GM23338 (cell line): ENCODE measurements around the gene CLDN10. TPM values are rescaled to one million over a fixed set of nuclear protein-coding genes. Genes with fewer than 3 reads are reported as not detected.

Experiments
- ATAC-seq: fragments of 200-7000 bp; cut with Tn5 transposase; 3 replicates; pipeline ENCODE4 v1.9.1; 2020
- DNase-seq: peaks from one replicate; pipeline ENCODE4 v3.0.0-alpha.2; 2015; ENCODE audit warnings: low spot score
- H2AFZ ChIP-seq: fragments of 200-600 bp; sonication (generic); 2 replicates; pipeline ENCODE4 v1.8.0; 2016; ENCODE audit warnings: antibody characterized with exemption, mild to moderate bottlenecking, moderate library complexity
- H3F3A ChIP-seq: fragments of 200-600 bp; sonication (generic); replicated peaks from 2 replicates; pipeline ENCODE4 v1.8.0; 2017; ENCODE audit warnings: antibody characterized with exemption, mixed run types, low read depth
- H3K27ac ChIP-seq: fragments of 200-600 bp; sonication (generic); 2 replicates; pipeline ENCODE4 v1.6.1; 2016; ENCODE audit warnings: low read depth
- H3K27me3 ChIP-seq: fragments of 200-600 bp; sonication (generic); 2 replicates; pipeline ENCODE4 v1.8.0; 2016; ENCODE audit warnings: mild to moderate bottlenecking, mixed run types, moderate library complexity; ENCODE audit not compliant: insufficient read depth
- H3K36me3 ChIP-seq: fragments of 200-600 bp; sonication (generic); 2 replicates; pipeline ENCODE4 v1.8.0; 2016; ENCODE audit warnings: mild to moderate bottlenecking; ENCODE audit not compliant: insufficient read depth
- H3K4me1 ChIP-seq: fragments of 200-600 bp; sonication (generic); 2 replicates; pipeline ENCODE4 v1.8.0; 2016; ENCODE audit warnings: mild to moderate bottlenecking, moderate library complexity; ENCODE audit not compliant: insufficient read depth
- H3K4me2 ChIP-seq: fragments of 200-600 bp; sonication (generic); 2 replicates; pipeline ENCODE4 v1.7.1; 2017; ENCODE audit warnings: mixed run types
- H3K4me3 ChIP-seq: fragments of 200-600 bp; sonication (generic); 2 replicates; pipeline ENCODE4 v1.6.1; 2016; ENCODE audit warnings: mixed run types
- H3K79me2 ChIP-seq: fragments of 200-600 bp; sonication (generic); replicated peaks from 2 replicates; pipeline ENCODE4 v1.8.0; 2017; ENCODE audit warnings: mild to moderate bottlenecking; ENCODE audit not compliant: insufficient read depth
- H3K9me2 ChIP-seq: fragments of 200-600 bp; sonication (generic); 2 replicates; pipeline ENCODE4 v1.8.0; 2017; ENCODE audit not compliant: insufficient read depth
- H4K20me1 ChIP-seq: fragments of 200-600 bp; sonication (generic); replicated peaks from 2 replicates; pipeline ENCODE4 v1.8.0; 2017; ENCODE audit warnings: mild to moderate bottlenecking; ENCODE audit not compliant: insufficient read depth
- H3K27ac Mint-ChIP-seq: 2 replicates; pipeline ENCODE4 v1.8.0; 2020; ENCODE audit warnings: inconsistent platforms, mild to moderate bottlenecking, moderate library complexity, mixed read lengths
- H3K27me3 Mint-ChIP-seq: 3 replicates; pipeline ENCODE4 v1.8.0; 2022; ENCODE audit warnings: low read depth, mild to moderate bottlenecking, moderate library complexity, mixed read lengths, inconsistent platforms; ENCODE audit not compliant: insufficient read depth, poor library complexity
- H3K36me3 Mint-ChIP-seq: 3 replicates; pipeline ENCODE4 v1.8.0; 2021; ENCODE audit warnings: low read depth, mild to moderate bottlenecking, inconsistent platforms, moderate library complexity, mixed read lengths
- H3K4me1 Mint-ChIP-seq: 3 replicates; pipeline ENCODE4 v1.8.0; 2020; ENCODE audit warnings: mild to moderate bottlenecking, inconsistent platforms, mixed read lengths
- H3K4me3 Mint-ChIP-seq: 3 replicates; pipeline ENCODE4 v1.8.0; 2021; ENCODE audit warnings: moderate library complexity, mild to moderate bottlenecking, inconsistent platforms, mixed read lengths
- H3K9me3 Mint-ChIP-seq: 3 replicates; pipeline ENCODE4 v1.8.0; 2020; ENCODE audit warnings: moderate library complexity, mild to moderate bottlenecking, inconsistent platforms, mixed read lengths
- CREB1 ChIP-seq: fragments of 250-450 bp; sonication (Bioruptor Pico); IDR thresholded peaks from 2 replicates; pipeline ENCODE4 v1.5.0; 2020; ENCODE audit warnings: low read depth, mild to moderate bottlenecking, moderate library complexity
- ETS1 ChIP-seq: IDR thresholded peaks from 2 replicates; pipeline ENCODE4 v1.6.1; 2016; ENCODE audit warnings: antibody characterized with exemption
- EZH2 ChIP-seq: fragments of 200-600 bp; sonication (generic); IDR thresholded peaks from one replicate; pipeline ENCODE4 v1.8.0; 2017; ENCODE audit warnings: antibody characterized with exemption, mild to moderate bottlenecking, low read depth; ENCODE audit not compliant: unreplicated experiment
- EZH2phosphoT487 ChIP-seq: fragments of 200-600 bp; sonication (generic); IDR thresholded peaks from one replicate; pipeline ENCODE4 v1.8.1; 2018; ENCODE audit warnings: antibody characterized with exemption; ENCODE audit not compliant: unreplicated experiment
- JUNB ChIP-seq: IDR thresholded peaks from one replicate; pipeline ENCODE4 v1.6.1; 2016; ENCODE audit warnings: antibody characterized with exemption; ENCODE audit not compliant: unreplicated experiment
- NANOG ChIP-seq: IDR thresholded peaks from 2 replicates; pipeline ENCODE4 v1.6.1; 2016; ENCODE audit warnings: antibody characterized with exemption, borderline replicate concordance
- POLR2AphosphoS5 ChIP-seq: IDR thresholded peaks from 2 replicates; pipeline ENCODE4 v1.6.1; 2016; ENCODE audit warnings: antibody characterized with exemption, low read depth
- REST ChIP-seq: IDR thresholded peaks from one replicate; pipeline ENCODE4 v1.6.1; 2018; ENCODE audit warnings: antibody characterized with exemption; ENCODE audit not compliant: unreplicated experiment
- STAT1 ChIP-seq: IDR thresholded peaks from one replicate; pipeline ENCODE4 v1.6.1; 2016; ENCODE audit warnings: antibody characterized with exemption; ENCODE audit not compliant: unreplicated experiment
- ZNF114 ChIP-seq: fragments of 250-450 bp; sonication (Bioruptor Pico); IDR thresholded peaks from 2 replicates; pipeline ENCODE4 v1.5.0; 2020; ENCODE audit warnings: mild to moderate bottlenecking, moderate library complexity
- ZNF331 ChIP-seq: fragments of 250-450 bp; sonication (Bioruptor Pico); IDR thresholded peaks from 2 replicates; pipeline ENCODE4 v1.5.0; 2020; ENCODE audit warnings: low read depth, mild to moderate bottlenecking, moderate library complexity
- polyA plus RNA-seq: library from polyadenylated mRNA; unstranded; fragments of >200 nt; fragmentation: Nextera tagmentation; extraction: Ambion mirVana; gene quantifications from 2 replicates; pipeline ENCODE4 v1.2.1, GENCODE V29; 2016
- total RNA-seq: library from RNA; depleted of rRNA; stranded (reverse); fragments of >200 nt; shearing (Covaris generic); gene quantifications from 2 replicates; pipeline ENCODE4 v1.2.3, GENCODE V29; 2014
- TF ChIP-seq, protein P1 (sequence below), 2 experiments: fragments of 200-600 bp in 1 of 2; sonication (generic) in 1 of 2; conservative IDR thresholded peaks; 2 replicates each; pipeline versions ENCODE4 v1.5.1 to v1.6.1; 2016 to 2017; ENCODE audit warnings: antibody characterized with exemption in 2 of 2, low read depth in 2 of 2, mild to moderate bottlenecking in 2 of 2, moderate library complexity in 1 of 2
- TF ChIP-seq, protein P2 (sequence below): fragments of 250-450 bp; sonication (Bioruptor Pico); IDR thresholded peaks from 2 replicates; pipeline ENCODE4 v1.5.0; 2020; ENCODE audit warnings: mild to moderate bottlenecking, moderate library complexity

The CLDN10 gene
- total and polyA plus RNA-seq, 2 experiments from 2014 or later: 34.7 to 65.9 TPM

DNA sequence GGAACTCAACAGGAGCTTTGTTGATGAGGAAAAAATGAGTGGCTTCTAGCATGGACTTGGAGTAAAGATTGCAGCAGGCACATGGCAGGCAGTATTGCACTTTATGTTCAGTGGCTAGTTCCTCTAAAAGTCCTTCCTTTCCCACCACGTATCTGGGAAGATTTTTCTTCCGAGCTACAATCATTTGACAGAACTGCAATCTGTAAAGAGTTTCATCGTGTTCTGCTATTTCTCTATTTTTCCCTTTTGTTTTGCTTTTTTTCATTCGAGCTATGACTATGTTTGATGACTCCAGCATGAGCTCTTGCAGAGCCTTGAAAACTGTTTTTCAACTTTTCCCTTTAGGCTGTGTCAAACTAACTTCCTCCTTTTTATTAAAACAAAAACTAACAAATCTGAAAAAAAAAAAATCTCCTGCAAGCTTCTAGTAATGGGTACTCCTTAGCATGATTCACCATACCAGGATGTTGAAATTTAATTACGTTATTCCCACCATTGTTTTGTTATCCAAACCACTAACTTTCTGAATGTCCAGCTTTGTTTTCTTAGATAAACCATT is 12.3 kb downstream of the CLDN10 start:
- Histone ChIP-seq H3K4me1 (no peaks in the 10 kb centered on the region), H3K9me2 (no peaks in the 10 kb centered on the region), H2AFZ (no peak overlapping the region), H3K36me3 (no peaks in the 10 kb centered on the region), H3F3A (no peaks in the 10 kb centered on the region; the same call in 1 of the 2 replicates), H3K4me3 (no peak overlapping the region), H3K27me3 (no peaks in the 10 kb centered on the region), H3K4me2 (no peak overlapping the region), H3K27ac (no peak overlapping the region), H3K79me2 (no peaks in the 10 kb centered on the region), H4K20me1 (peaks cover 17% of the 10 kb centered on the region; the same call in 1 of the 2 replicates)
- Mint-ChIP-seq H3K36me3 (peaks cover 20% of the 10 kb centered on the region), H3K4me1 (no peaks in the 10 kb centered on the region), H3K27me3 (no peaks in the 10 kb centered on the region), H3K4me3 (no peak overlapping the region), H3K27ac (no peak overlapping the region), H3K9me3 (0 out of 3 replicates have a peak, but pooled peaks cover 2% of the 10 kb centered on the region)
- no peak for DNase-seq
- TF ChIP-seq, protein P1, sequence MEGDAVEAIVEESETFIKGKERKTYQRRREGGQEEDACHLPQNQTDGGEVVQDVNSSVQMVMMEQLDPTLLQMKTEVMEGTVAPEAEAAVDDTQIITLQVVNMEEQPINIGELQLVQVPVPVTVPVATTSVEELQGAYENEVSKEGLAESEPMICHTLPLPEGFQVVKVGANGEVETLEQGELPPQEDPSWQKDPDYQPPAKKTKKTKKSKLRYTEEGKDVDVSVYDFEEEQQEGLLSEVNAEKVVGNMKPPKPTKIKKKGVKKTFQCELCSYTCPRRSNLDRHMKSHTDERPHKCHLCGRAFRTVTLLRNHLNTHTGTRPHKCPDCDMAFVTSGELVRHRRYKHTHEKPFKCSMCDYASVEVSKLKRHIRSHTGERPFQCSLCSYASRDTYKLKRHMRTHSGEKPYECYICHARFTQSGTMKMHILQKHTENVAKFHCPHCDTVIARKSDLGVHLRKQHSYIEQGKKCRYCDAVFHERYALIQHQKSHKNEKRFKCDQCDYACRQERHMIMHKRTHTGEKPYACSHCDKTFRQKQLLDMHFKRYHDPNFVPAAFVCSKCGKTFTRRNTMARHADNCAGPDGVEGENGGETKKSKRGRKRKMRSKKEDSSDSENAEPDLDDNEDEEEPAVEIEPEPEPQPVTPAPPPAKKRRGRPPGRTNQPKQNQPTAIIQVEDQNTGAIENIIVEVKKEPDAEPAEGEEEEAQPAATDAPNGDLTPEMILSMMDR (conservative IDR thresholded peaks at IDR 0.05; ENCODE audit: low read depth in 2 of 2): no peak
- no peak for TF ChIP-seq REST
- TF ChIP-seq, protein P2, sequence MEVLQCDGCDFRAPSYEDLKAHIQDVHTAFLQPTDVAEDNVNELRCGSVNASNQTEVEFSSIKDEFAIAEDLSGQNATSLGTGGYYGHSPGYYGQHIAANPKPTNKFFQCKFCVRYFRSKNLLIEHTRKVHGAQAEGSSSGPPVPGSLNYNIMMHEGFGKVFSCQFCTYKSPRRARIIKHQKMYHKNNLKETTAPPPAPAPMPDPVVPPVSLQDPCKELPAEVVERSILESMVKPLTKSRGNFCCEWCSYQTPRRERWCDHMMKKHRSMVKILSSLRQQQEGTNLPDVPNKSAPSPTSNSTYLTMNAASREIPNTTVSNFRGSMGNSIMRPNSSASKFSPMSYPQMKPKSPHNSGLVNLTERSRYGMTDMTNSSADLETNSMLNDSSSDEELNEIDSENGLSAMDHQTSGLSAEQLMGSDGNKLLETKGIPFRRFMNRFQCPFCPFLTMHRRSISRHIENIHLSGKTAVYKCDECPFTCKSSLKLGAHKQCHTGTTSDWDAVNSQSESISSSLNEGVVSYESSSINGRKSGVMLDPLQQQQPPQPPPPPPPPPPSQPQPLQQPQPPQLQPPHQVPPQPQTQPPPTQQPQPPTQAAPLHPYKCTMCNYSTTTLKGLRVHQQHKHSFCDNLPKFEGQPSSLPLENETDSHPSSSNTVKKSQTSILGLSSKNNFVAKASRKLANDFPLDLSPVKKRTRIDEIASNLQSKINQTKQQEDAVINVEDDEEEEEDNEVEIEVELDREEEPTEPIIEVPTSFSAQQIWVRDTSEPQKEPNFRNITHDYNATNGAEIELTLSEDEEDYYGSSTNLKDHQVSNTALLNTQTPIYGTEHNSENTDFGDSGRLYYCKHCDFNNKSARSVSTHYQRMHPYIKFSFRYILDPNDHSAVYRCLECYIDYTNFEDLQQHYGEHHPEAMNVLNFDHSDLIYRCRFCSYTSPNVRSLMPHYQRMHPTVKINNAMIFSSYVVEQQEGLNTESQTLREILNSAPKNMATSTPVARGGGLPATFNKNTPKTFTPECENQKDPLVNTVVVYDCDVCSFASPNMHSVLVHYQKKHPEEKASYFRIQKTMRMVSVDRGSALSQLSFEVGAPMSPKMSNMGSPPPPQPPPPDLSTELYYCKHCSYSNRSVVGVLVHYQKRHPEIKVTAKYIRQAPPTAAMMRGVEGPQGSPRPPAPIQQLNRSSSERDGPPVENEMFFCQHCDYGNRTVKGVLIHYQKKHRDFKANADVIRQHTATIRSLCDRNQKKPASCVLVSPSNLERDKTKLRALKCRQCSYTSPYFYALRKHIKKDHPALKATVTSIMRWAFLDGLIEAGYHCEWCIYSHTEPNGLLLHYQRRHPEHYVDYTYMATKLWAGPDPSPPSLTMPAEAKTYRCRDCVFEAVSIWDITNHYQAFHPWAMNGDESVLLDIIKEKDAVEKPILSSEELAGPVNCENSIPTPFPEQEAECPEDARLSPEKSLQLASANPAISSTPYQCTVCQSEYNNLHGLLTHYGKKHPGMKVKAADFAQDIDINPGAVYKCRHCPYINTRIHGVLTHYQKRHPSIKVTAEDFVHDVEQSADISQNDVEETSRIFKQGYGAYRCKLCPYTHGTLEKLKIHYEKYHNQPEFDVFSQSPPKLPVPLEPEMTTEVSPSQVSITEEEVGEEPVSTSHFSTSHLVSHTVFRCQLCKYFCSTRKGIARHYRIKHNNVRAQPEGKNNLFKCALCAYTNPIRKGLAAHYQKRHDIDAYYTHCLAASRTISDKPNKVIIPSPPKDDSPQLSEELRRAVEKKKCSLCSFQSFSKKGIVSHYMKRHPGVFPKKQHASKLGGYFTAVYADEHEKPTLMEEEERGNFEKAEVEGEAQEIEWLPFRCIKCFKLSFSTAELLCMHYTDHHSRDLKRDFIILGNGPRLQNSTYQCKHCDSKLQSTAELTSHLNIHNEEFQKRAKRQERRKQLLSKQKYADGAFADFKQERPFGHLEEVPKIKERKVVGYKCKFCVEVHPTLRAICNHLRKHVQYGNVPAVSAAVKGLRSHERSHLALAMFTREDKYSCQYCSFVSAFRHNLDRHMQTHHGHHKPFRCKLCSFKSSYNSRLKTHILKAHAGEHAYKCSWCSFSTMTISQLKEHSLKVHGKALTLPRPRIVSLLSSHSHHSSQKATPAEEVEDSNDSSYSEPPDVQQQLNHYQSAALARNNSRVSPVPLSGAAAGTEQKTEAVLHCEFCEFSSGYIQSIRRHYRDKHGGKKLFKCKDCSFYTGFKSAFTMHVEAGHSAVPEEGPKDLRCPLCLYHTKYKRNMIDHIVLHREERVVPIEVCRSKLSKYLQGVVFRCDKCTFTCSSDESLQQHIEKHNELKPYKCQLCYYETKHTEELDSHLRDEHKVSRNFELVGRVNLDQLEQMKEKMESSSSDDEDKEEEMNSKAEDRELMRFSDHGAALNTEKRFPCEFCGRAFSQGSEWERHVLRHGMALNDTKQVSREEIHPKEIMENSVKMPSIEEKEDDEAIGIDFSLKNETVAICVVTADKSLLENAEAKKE (CRISPR knock-in tag): no peak
- no peak for TF ChIP-seq EZH2
- TF ChIP-seq JUNB: no peak
- no peak for TF ChIP-seq ETS1
- no peak for TF ChIP-seq NANOG
- no peak for TF ChIP-seq EZH2phosphoT487
- TF ChIP-seq ZNF114 (CRISPR knock-in tag): no peak
- TF ChIP-seq POLR2AphosphoS5: no peak
- no peak for TF ChIP-seq ZNF331 (CRISPR knock-in tag)
- TF ChIP-seq CREB1: no peak
- TF ChIP-seq STAT1: no peak
- no peak for ATAC-seq
